ELF-1 (cell line): ENCODE data around the gene ATXN10.
A peak's percentile ranks its signal among the peaks of the same experiment; 100 is the strongest.
"Not testable (repeated sequence)": the region's sequence is repeated elsewhere in the genome, so short reads cannot be mapped to it uniquely, and the experiment has no call there.

Experiments used
- DNase-seq: peaks from one replicate; pipeline ENCODE4 v3.0.0-alpha.2; 2016; ENCODE audit warnings: low read depth, low spot score

ATXN10 gene

GRCh38 chr22:45644714-45645113 lies 26.9 kb upstream of the ATXN10 start:
- no peak for DNase-seq

GRCh38 chr22:45645150-45645525 lies 26.5 kb upstream of the ATXN10 start:
- no peak for DNase-seq

DNA sequence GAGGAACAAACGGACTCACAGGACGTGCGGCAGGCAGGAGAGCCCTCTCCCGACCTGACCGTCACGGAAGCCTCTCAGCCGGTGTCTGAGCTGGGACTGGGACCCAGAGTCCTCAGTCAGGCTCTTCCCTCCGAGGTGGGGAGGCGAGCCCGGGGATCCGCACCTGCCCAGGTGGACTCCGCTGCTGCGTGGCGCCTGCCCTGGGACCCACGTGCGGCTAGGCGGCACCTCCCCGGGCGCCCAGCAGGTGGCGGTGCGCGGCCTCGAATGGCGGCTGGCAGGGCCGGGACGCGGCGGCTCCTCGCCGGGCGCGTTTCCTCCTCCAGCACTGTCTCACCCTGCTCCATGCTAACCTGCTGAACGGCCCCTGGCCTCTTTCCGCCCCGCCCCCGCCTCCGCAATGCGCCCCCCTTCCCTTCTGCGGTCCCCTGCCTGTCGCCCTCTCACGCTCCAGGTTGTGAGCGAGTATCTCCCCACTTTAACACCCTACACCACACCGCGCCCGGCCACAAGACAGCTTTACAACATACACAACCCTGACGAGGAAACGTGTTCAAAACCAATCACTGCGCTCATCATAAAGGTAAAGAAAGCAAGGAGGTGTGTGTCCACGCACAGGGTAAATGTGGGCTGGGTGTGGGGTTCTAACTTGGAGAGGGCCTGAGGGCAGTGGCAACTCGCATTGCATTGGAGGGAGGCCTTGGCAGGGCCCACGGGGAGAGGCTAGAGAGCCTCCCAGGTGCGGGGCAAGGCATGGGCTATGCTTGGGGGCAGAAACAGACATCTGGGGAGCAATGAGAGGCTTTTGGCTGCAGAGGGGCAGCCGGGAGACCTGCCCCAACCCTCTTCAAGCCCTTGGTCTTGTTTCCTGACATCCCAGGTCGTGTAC lies 25.9 kb upstream of the ATXN10 start:
- peak; percentile 86 for DNase-seq

DNA sequence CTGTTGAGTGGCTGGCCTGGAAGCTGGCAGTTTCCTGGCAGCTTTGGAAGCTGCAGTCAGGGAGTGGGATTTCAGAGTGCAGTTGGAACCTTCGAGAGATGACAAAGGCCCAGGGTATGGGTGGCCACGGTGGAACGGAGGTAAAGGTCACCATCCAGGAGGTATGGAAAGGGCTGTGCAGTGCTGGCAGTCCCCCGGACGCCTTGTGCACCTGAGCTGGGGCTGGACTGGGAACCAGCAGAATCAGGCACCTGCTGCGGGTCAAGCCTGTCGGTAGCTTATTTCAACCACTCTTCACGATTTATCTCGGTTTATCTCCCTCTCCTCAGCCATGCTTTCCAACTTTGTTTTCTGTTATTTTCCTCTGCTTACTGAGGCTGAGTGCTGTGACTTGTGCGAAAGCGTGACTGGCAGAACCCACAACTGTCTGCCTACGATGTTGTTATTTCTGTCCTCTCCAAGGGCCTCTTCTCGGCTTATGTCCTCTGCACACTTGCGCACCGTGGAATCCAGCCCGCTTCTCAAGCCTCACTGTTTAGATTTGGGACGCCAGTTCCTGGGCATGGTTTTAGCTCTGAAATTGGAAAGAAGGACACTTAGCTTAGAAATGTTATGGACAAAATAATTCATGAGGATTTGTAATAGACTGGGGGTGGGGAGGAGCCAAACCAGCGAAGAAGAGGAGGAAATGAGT lies 24.0 kb upstream of the ATXN10 start:
- DNase-seq, result no peak

DNA sequence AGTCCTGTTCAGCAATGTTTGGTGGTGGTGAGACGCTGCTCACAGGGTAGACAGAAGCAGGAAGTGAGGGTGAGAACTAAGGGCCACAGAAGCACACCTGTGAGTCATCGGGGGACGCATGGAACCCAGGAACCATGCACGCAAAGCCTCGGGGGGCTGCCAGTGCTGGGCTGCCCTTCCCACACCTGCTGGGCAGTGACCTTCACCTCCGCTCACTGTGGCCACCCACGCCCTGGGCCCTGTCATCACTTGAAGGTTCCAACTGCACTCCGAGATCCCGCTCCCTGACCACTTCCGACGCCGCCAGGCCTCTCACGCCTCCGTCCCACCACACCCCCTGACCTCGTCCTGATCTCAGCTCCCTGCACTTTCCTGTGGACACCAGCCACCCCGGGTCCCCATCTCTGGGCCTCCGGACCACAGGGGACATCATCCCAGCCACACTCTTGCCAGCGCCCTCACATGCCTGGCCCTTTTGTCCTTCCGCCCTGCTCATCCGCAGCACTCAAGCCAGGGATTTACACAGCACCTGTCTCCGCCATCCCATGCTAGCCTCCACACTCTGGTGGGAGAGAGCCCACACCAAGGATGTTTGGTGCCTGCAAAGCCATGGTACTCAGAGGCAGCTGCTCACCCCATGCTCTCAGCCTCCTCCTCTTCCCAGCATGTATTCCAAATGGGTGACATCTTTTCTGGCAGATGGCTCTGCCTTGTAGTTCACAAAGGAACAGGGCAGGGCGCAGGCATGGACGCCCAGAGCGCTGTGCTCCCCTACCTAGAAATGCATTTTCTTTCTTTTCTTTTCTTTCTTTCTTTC lies 23.1 kb upstream of the ATXN10 start:
- no peak for DNase-seq

DNA sequence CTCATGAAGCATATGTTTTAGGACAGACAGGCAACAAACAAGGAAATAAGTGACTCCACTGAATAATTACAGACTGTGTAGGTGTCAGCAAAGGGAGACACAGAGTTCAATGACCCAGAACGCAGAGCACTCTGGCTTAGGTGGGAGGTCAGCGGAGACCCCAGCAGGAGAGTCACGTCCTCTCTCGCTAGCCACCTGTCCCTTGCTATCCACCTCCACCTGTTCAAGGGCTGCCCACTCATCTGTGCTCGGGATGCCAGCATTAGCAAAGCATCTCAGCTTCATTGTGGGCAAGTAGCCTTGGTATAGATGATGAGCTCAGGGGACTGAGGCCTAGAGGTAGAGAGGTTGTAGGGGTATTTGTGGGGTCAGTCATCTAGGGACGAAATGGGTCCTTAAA lies 21.8 kb upstream of the ATXN10 start:
- DNase-seq, result no peak

DNA sequence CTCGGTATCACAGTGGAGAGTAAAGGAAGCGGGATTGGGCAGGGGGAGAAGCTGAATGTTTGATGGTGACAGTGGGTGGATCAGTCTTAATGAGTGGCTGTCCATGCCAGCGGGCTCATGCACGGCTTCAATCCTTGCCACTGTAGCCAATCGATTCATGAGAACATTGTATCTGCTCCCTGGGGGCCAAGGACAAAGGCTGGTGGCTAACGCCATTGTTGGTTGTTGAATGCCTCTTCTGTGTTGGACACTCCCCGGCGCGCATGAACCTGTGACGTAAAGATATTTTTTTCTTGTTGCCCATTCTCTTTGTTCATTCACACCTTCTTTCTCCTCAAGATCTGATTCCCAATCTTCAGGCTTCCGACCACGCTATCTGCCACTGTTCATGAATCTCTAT lies 20.9 kb upstream of the ATXN10 start:
- DNase-seq, result no peak

DNA sequence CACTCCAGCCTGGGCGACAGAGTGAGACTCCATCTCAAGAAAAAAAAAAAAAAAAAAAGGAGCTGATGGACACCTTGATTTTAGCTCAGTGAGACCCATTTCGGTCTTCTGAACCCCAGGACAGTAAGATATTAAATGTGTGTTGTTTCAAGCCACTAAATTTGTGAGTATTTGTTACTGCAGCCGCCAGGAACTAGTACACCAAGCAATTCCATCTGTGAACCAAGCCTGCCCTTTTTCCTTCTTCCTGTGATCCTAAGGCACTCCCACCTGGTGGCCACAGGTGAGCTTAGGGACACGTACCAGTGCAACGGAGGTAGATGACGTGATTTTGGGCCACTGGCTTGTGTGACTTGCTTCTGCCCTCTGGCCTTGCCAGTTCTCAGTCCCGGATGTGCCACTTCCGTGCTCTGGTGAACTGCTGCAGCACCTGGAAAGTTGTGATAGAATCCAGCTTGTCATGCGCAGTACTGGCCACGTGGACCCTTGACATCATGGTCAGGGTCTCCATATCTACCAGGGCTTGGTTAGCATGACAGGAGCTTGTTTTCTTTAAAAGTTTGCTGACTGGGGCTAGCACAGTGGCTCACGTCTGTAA lies 19.6 kb upstream of the ATXN10 start:
- no peak for DNase-seq

DNA sequence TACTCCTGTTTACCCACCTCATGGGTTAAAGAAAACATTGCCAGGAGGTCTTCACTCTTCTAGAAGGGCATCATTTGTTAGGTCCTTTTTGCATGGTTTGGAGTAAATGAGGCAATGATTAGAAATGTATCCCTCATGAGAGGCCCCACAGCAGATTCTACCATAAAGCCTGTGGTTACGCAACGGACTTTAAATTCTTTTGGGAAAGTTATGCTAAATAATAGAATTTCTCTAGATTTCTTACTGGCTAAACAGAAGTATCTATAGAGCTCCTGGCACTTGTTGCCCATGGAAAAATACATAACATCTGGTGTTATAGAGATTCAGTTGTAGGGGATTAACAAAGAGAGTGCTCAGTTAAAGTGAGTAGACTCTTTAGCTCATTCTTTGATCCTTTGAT lies 15.1 kb upstream of the ATXN10 start:
- no peak for DNase-seq

GRCh38 chr22:45657701-45658100 lies 13.9 kb upstream of the ATXN10 start:
- no peak for DNase-seq

DNA sequence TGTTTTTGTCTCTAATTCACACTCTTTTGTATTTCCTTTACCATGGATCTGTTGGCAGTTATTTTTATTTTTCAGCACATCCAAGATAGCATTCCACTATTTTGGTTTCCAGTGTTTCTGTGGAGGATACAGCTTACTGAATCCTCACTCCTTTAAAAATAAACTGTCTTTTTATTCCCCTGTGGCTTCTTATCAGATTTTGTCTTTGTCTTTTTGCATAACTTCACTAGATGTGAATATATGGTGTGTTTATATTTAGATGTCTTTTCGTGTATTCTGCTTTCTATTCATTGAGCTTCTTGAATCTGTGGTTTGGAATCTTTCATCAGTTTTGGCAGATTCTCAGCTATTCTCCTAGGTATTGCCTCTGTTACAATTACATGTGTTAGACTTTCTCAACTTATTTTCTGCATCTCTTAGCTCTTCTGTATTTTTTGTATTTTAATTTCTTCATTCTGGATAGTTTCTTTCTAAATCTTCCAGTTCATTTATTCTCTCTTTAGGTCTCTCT lies 7.4 kb upstream of the ATXN10 start:
- no peak for DNase-seq

GRCh38 chr22:45667486-45667885 lies 4.1 kb upstream of the ATXN10 start:
- DNase-seq, result no peak

DNA sequence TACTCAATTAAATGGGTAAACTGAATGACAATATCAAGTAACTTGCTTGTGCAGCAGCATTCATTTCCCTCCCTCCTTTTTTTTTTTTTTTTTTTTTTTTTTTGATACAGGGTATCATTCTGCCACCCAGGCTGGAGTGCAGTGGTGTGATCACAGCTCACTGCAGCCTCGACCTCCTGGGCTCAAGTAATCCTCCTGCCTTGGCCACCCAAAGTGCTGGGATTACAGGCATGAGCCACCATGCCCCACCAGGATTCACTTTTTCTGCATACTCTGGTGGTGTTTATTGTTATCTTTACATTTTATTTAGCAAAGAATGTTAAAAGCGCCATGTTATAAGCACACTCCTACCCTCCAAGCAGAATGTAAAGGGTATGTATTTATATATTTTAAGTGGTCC lies 1.3 kb upstream of the ATXN10 start:
- not testable (repeated sequence) for DNase-seq

DNA sequence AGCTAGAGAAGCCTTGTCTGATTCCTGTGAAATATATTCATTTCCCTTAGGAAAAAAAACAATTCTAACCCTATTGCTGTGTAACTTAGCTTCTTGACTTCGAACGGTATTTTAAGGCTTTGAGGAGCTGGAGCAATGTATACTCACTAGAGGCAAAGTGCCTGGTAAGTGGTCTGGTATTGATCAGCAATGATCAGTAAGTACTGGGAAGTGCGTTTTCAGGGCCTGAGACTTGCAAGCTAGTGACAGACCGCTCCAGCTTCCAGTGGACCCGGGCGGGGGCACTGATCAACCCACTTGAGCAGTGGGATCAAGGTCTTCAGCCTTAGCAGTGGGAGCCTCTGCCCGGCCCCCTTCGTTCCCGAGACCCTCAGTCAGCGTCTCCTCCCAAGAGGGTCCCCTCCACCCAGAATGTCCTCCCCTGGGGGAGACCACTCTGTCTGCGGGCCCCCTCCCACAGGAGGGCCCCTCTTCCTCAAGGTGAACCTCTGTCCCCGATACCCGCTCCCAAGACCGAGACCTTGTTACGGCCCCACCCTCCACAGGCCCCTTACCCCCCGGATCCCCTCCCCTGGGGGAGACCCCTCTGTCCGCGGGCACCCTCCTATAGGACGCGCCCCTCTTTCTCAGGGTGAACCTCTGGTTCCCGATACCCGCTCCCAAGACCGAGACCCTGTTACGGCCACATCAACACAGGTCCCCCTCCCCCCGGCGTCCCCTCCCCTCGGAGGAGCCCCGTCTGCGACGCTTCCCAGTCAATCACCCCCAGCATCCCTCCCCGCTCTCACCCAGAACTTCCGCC lies 452 bp upstream of the ATXN10 start:
- DNase-seq, result peak; percentile 24

- peak; percentile 53 for DNase-seq
Measured at GRCh38 chr22:45672564-45673481, 1.2 kb downstream of the ATXN10 start.

DNA sequence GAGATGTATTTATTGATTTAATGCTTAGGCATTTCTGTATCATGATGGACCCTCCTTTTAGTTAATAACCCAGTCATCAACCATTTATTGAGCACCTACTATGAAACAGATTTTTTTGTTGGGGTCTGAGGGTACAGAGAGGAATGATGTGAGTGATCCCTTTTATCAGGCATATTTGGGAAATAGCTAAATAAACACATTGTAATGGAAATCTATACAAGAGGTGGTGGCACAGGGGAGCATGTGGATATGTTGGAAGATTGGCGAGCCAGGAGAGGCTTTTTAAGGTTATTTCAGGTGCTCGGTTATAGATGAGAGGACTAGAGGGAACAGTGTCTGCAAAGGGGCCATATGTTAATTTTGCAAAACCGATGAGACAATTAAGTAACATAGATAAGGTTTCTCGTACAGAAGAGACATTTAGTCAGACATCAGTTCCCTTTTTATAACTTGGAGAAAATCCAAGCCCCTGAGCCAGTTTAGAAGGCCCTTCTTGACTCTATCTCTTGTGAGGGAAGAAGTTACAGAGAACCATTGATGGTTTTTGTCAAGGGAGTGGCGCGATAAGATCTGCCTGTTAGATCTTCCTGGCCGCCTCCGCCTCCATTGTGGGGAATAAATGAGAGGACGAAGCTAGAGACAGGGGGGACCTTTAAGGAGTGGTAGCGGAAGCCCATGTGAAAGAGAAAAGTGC lies 2.0 kb downstream of the ATXN10 start:
- no peak for DNase-seq

DNA sequence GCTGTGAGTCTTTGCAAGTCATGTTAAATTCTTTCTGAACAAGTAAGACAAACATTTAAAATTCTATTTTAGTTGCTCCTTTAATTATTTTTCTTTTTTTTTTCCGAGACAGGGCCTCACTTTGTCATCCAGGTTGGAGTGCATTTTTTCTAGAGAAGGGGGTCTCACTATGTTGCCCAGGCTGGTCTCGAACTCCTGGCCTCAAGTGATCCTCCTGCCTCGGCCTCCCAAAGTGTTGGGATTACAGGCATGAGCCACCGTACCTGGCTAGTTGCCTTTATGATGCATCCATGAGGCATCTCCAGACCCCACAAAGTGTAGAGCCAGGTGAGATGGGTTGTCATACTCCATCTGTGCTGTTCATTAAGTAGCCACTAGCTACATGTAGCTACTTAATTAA lies 4.4 kb downstream of the ATXN10 start:
- DNase-seq, result no peak

GRCh38 chr22:45677063-45677462 lies 5.4 kb downstream of the ATXN10 start:
- no peak for DNase-seq
